H9 (cell line): ENCODE results near the gene TNFRSF18. TPM values are rescaled to one million over a fixed set of nuclear protein-coding genes. Genes with fewer than 3 reads are reported as not detected.

Experiments used
- DNase-seq: peaks from one replicate; pipeline ENCODE4 v3.0.0-alpha.2; 2017
- H2AFZ ChIP-seq: one replicate; pipeline ENCODE4 v1.6.1; 2013; ENCODE audit warnings: mild to moderate bottlenecking, low read length, control low read depth, moderate library complexity
- H2AK5ac ChIP-seq: 2 replicates; pipeline ENCODE4 v1.6.1; 2013; ENCODE audit warnings: low read length, control low read depth, mixed read lengths; ENCODE audit not compliant: insufficient read length
- H2BK120ac ChIP-seq: one replicate; pipeline ENCODE4 v1.6.1; 2013; ENCODE audit warnings: low read depth, mild to moderate bottlenecking, low read length, control low read depth, inconsistent platforms; ENCODE audit not compliant: poor library complexity, severe bottlenecking
- H2BK12ac ChIP-seq: 2 replicates; pipeline ENCODE4 v1.6.1; 2013; ENCODE audit warnings: low read length, control low read depth, mixed read lengths, low read depth; ENCODE audit not compliant: insufficient read length
- H2BK15ac ChIP-seq: 2 replicates; pipeline ENCODE4 v1.6.1; 2013; ENCODE audit warnings: low read depth, low read length, control low read depth
- H2BK20ac ChIP-seq: one replicate; pipeline ENCODE4 v1.6.1; 2013; ENCODE audit warnings: low read depth, mild to moderate bottlenecking, low read length, control low read depth, inconsistent platforms; ENCODE audit not compliant: poor library complexity, severe bottlenecking
- H2BK5ac ChIP-seq: 2 replicates; pipeline ENCODE4 v1.6.1; 2013; ENCODE audit warnings: low read length, control low read depth, mixed read lengths; ENCODE audit not compliant: insufficient read length
- H3K14ac ChIP-seq: 2 replicates; pipeline ENCODE4 v1.6.1; 2013; ENCODE audit warnings: low read length, control low read depth; ENCODE audit not compliant: insufficient read depth
- H3K18ac ChIP-seq: 2 replicates; pipeline ENCODE4 v1.6.1; 2013; ENCODE audit warnings: low read depth, mild to moderate bottlenecking, mixed read lengths, low read length, control low read depth; ENCODE audit not compliant: insufficient read length
- H3K23ac ChIP-seq: 2 replicates; pipeline ENCODE4 v1.6.1; 2013; ENCODE audit warnings: low read length, control low read depth, mixed read lengths, low read depth; ENCODE audit not compliant: insufficient read length
- H3K23me2 ChIP-seq: 2 replicates; pipeline ENCODE4 v1.6.1; 2013; ENCODE audit warnings: low read depth, mild to moderate bottlenecking, mixed read lengths, low read length, control low read depth; ENCODE audit not compliant: insufficient read length, poor library complexity, severe bottlenecking
- H3K27ac ChIP-seq: 2 replicates; pipeline ENCODE4 v1.5.1; 2013; ENCODE audit warnings: low read length, control low read depth, mixed read lengths, low read depth; ENCODE audit not compliant: insufficient read length
- H3K27me3 ChIP-seq: 2 replicates; pipeline ENCODE4 v1.6.1; 2013; ENCODE audit warnings: low read length, control low read depth, inconsistent platforms; ENCODE audit not compliant: insufficient read depth
- H3K4ac ChIP-seq: 2 replicates; pipeline ENCODE4 v1.6.1; 2013; ENCODE audit warnings: low read depth, mild to moderate bottlenecking, control low read depth, inconsistent platforms, low read length, moderate library complexity
- H3K4me1 ChIP-seq: 2 replicates; pipeline ENCODE4 v1.6.1; 2013; ENCODE audit warnings: low read length, control low read depth, inconsistent platforms; ENCODE audit not compliant: insufficient read depth
- H3K4me2 ChIP-seq: 2 replicates; pipeline ENCODE4 v1.6.1; 2013; ENCODE audit warnings: low read length, control low read depth, mixed read lengths; ENCODE audit not compliant: insufficient read length, insufficient read depth
- H3K56ac ChIP-seq: 2 replicates; pipeline ENCODE4 v1.6.1; 2013; ENCODE audit warnings: low read depth, mild to moderate bottlenecking, mixed read lengths, low read length, control low read depth; ENCODE audit not compliant: insufficient read length
- H3K79me1 ChIP-seq: 2 replicates; pipeline ENCODE4 v1.6.1; 2013; ENCODE audit warnings: low read depth, mild to moderate bottlenecking, moderate library complexity, low read length, control low read depth, inconsistent platforms; ENCODE audit not compliant: insufficient read depth, poor library complexity, severe bottlenecking
- H3K79me2 ChIP-seq: 2 replicates; pipeline ENCODE4 v1.6.1; 2013; ENCODE audit warnings: low read length, control low read depth, inconsistent platforms; ENCODE audit not compliant: insufficient read depth
- H3K9ac ChIP-seq: 2 replicates; pipeline ENCODE4 v1.6.1; 2013; ENCODE audit warnings: low read length, control low read depth, mixed read lengths; ENCODE audit not compliant: insufficient read length; ENCODE audit errors: extremely low read depth
- H3K9me3 ChIP-seq: one replicate; pipeline ENCODE4 v1.6.1; 2013; ENCODE audit warnings: low read depth, low read length, inconsistent platforms; ENCODE audit not compliant: control insufficient read depth
- H3T11ph ChIP-seq: one replicate; pipeline ENCODE4 v1.6.1; 2013; ENCODE audit warnings: mild to moderate bottlenecking, low read length, control low read depth, inconsistent platforms
- H4K20me1 ChIP-seq: one replicate; pipeline ENCODE4 v1.6.1; 2013; ENCODE audit not compliant: control insufficient read depth, insufficient read length, insufficient read depth
- H4K5ac ChIP-seq: 2 replicates; pipeline ENCODE4 v1.6.1; 2013; ENCODE audit warnings: low read depth, mild to moderate bottlenecking, mixed read lengths, low read length, control low read depth; ENCODE audit not compliant: insufficient read length
- H4K8ac ChIP-seq: replicated peaks from 2 replicates; pipeline ENCODE4 v1.6.1; 2013; ENCODE audit warnings: low read length, control low read depth, mixed read lengths, low read depth; ENCODE audit not compliant: insufficient read length
- H4K91ac ChIP-seq: 2 replicates; pipeline ENCODE4 v1.6.1; 2013; ENCODE audit warnings: low read depth, mild to moderate bottlenecking, moderate library complexity, mixed read lengths, low read length, control low read depth; ENCODE audit not compliant: insufficient read length
- H3K27ac Mint-ChIP-seq, 3 experiments: 2 replicates in 2 of 3; 3 replicates in 1 of 3; pipeline ENCODE4 v1.8.0; 2020 to 2021; ENCODE audit warnings: mixed read lengths in 3 of 3, mild to moderate bottlenecking in 1 of 3, moderate library complexity in 1 of 3
- H3K27me3 Mint-ChIP-seq: 2 replicates; pipeline ENCODE4 v1.8.0; 2021; ENCODE audit warnings: low read depth, mild to moderate bottlenecking, moderate library complexity, mixed read lengths
- H3K36me3 Mint-ChIP-seq, 3 experiments: 2 replicates in 2 of 3; 3 replicates in 1 of 3; pipeline ENCODE4 v1.8.0; 2020 to 2021; ENCODE audit warnings: low read depth in 3 of 3, mixed read lengths in 3 of 3; ENCODE audit not compliant: insufficient read depth in 1 of 3
- H3K4me1 Mint-ChIP-seq, 2 experiments: 2 replicates each; pipeline ENCODE4 v1.8.0; 2020; ENCODE audit warnings: mixed read lengths in 2 of 2
- H3K4me3 Mint-ChIP-seq, 2 experiments: 2 replicates in 1 of 2; 3 replicates in 1 of 2; pipeline ENCODE4 v1.8.0; 2020 to 2021; ENCODE audit warnings: mild to moderate bottlenecking in 2 of 2, mixed read lengths in 2 of 2, moderate library complexity in 1 of 2
- H3K9me3 Mint-ChIP-seq, 2 experiments: 2 replicates in 1 of 2; 3 replicates in 1 of 2; pipeline ENCODE4 v1.8.0; 2020; ENCODE audit warnings: mild to moderate bottlenecking in 2 of 2, mixed read lengths in 2 of 2, moderate library complexity in 1 of 2
- CTCF ChIP-seq: fragments of 200-600 bp; sonication (generic); conservative IDR thresholded peaks from 3 replicates; pipeline ENCODE4 v1.8.0; 2021; ENCODE audit warnings: antibody characterized with exemption, mild to moderate bottlenecking
- WGBS: extraction: QIAGEN DNeasy Blood & Tissue Kit; methylation state at CpG from one replicate; pipeline ENCODE4 v1.1.7; 2013; ENCODE audit warnings: missing lambda C conversion rate, low lambda C conversion rate, mixed read lengths; ENCODE audit not compliant: insufficient read length; ENCODE audit errors: extremely low coverage; 5-methylcytosine and 5-hydroxymethylcytosine counted together
- total RNA-seq: library from RNA; stranded (reverse); gene quantifications from 2 replicates; pipeline ENCODE4 v1.2.1, GENCODE V29; 2021

Gene TNFRSF18
- total RNA-seq, 1 experiment from 2014 or later = 2.0 TPM

GRCh38 chr1:1171161-1171545 is 35.2 kb downstream of the TNFRSF18 start:
- Histone ChIP-seq H3K79me1 (no peaks in the 10 kb centered on the region), H2AFZ (no peak overlapping the region), H3T11ph (no peak overlapping the region), H3K23me2 (no peaks in the 10 kb centered on the region), H3K4me2 (no peak overlapping the region), H4K91ac (no peak overlapping the region), H4K5ac (no peak overlapping the region), H3K79me2 (no peaks in the 10 kb centered on the region), H2BK120ac (no peak overlapping the region), H3K23ac (no peak overlapping the region), H3K4ac (no peak overlapping the region; the same call in 1 of the 2 replicates), H4K8ac (no peak overlapping the region), H3K18ac (no peak overlapping the region), H2AK5ac (no peak overlapping the region), H2BK20ac (no peak overlapping the region), H2BK5ac (no peak overlapping the region), H3K9ac (no peak overlapping the region), H2BK15ac (no peak overlapping the region), H3K27me3 (no peaks in the 10 kb centered on the region), H2BK12ac (no peak overlapping the region), H4K20me1 (no peaks in the 10 kb centered on the region), H3K56ac (no peak overlapping the region), H3K27ac (no peak overlapping the region), H3K9me3 (no peaks in the 10 kb centered on the region), H3K4me1 (no peaks in the 10 kb centered on the region; the same call in 1 of the 2 replicates), H3K14ac (no peak overlapping the region)
- no CpG with 5 or more reads among the region's 12 CpGs for WGBS
- H3K27ac Mint-ChIP-seq = no peak overlapping the region
- H3K4me3 Mint-ChIP-seq = no peak overlapping the region; a peak in 1 of 5 replicates
- H3K27me3 Mint-ChIP-seq = peaks cover 10% of the 10 kb centered on the region
- no peak for TF ChIP-seq CTCF
- H3K36me3 Mint-ChIP-seq = peaks cover 1 to 11% (median 4%) of the 10 kb centered on the region in 3 experiments; a peak in 4 of 7 replicates
- H3K4me1 Mint-ChIP-seq = peaks cover 12 to 28% of the 10 kb centered on the region in 2 experiments
- H3K9me3 Mint-ChIP-seq = peaks cover 0 to 4% of the 10 kb centered on the region in 2 experiments; a peak in 2 of 5 replicates
- DNase-seq = peak; percentile 36
